HG02763 (cell line): Measurements from ENCODE around the gene MRPL17.

ENCODE experiments used
- ATAC-seq: cut with Tn5 transposase; IDR thresholded peaks from one replicate; pipeline ENCODE4 v1.9.1; 2021; ENCODE audit warnings: mild to moderate bottlenecking, moderate library complexity; ENCODE audit not compliant: unreplicated experiment

MRPL17 gene

GRCh38 chr11:6634534-6634933 lies 48.6 kb downstream of the MRPL17 start:
- no peak for ATAC-seq

DNA sequence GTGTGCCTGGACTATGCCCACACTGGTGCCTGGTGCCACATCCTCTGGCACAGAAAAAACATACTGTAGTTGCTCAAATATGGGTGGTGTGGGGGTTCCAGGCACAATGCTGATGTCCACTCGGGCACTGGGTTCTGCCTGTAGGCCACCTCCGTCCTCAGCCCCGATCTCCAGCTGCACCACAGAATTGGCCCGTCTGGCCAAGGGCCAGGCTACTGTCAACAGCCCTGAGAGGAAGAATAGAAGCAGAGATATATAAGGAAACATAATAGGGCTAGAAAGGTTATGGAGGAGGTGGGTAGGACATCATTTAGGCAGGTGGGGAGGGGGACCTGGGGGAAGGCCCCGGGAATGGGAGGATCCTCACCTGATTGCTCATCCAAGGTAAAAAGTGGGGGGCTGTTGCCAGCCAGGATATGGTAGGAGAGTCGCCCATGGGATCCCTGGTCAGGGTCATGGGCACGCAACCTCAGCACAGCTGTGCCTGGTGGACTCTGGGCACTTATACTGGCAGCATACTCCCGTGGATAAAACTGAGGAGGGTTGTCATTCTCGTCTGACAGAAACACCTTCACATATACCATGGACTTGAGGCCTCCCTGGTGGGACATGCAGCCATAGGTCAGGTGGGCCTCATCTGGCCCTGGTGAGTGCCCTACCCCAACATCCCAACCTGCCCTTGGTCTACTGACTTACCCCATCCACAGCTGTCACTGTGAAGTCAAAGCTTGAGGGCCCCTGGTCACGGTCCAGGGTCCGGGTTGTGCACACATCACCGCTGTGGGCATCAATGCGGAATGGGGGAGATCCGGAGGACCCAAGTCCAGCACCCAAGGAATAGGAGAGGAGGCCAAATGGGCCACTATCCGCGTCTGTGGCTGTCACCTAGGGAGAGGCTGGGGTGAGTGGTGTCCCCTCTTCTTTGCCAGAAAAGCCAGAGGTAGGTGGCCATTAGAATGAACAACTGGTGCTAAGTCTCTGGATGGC lies 49.4 kb downstream of the MRPL17 start:
- ATAC-seq = no peak

DNA sequence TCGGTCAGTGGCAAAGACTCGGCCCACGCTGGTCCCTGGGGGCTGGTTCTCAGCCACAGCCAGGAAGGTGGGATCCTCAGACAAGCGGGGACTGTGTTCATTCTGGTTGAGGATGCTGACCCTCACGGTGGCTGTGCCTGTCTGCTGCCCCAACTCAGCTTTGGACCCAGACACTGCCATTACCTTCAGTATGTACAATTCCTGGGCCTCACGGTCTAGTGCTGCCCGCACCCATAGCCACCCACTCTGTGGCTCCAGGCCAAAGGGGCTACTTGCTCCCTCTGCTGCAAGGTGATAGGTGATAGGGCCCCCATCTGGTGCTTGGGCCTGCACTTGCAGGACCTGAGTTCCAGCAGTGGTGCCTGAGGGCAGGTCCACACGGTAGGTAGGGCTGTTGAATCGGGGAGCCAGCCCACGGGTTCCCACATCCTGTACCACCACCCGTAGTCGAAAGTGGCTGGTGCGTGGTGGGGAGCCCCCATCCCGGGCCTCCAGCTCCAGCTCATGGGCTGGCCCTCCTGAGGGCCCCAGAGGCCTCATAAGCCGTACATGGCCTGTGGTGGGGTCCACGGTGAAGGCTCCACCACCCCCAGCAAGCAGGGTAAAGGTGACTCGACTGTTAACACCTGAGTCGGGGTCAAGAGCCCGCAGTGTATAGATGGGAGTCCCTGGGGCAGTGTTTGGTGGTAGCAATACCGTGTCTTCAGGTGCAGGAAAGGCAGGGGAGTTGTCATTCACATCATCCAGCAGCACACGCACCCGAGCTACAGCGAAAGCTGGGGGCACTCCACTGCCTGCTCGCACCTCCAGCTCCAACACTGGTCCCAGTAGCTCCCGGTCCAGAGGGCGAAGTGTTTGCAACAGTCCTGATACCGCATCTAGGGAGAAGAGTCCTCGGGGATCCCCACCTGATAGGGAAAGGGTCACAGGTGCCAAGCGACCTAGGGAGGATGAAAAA lies 50.7 kb downstream of the MRPL17 start:
- ATAC-seq = no peak

GRCh38 chr11:6631361-6631890 lies 51.7 kb downstream of the MRPL17 start:
- ATAC-seq = no peak

GRCh38 chr11:6630632-6631291 lies 52.4 kb downstream of the MRPL17 start:
- ATAC-seq = no peak
